Loucy (cell line): ENCODE data around the gene CALU.

Experiments used
- EZH2phosphoT487 ChIP-seq: fragments of 200-600 bp; IDR thresholded peaks from 2 replicates; pipeline ENCODE4 v1.6.1; 2018; ENCODE audit warnings: antibody characterized with exemption, mild to moderate bottlenecking, moderate library complexity, borderline replicate concordance
- TF ChIP-seq, protein P1 (sequence below): fragments of 200-600 bp; sonication (generic); conservative IDR thresholded peaks from 2 replicates; pipeline ENCODE4 v1.5.1; 2014; ENCODE audit warnings: mild to moderate bottlenecking, antibody characterized with exemption, low read length

DNA sequence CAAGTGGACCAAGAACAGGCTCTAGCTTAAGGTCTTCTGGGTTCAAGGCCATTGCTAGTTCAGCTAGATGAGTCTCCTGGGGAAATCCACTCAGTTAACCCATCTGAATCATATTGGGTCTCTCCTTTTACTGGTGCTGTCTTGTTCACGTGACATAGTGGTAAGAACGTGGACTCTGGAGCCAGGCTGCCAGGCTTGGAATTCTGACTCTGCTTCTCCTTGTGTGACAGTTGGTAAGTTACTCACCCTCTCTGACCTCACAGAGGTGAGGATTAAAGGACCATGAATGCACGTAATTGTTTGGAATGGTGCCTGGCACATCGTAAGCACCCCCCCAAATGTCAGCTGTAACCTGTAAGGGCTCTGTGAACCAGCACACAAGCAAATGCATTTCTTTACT is 9.7 kb upstream of the CALU start:
- TF ChIP-seq, protein P1, sequence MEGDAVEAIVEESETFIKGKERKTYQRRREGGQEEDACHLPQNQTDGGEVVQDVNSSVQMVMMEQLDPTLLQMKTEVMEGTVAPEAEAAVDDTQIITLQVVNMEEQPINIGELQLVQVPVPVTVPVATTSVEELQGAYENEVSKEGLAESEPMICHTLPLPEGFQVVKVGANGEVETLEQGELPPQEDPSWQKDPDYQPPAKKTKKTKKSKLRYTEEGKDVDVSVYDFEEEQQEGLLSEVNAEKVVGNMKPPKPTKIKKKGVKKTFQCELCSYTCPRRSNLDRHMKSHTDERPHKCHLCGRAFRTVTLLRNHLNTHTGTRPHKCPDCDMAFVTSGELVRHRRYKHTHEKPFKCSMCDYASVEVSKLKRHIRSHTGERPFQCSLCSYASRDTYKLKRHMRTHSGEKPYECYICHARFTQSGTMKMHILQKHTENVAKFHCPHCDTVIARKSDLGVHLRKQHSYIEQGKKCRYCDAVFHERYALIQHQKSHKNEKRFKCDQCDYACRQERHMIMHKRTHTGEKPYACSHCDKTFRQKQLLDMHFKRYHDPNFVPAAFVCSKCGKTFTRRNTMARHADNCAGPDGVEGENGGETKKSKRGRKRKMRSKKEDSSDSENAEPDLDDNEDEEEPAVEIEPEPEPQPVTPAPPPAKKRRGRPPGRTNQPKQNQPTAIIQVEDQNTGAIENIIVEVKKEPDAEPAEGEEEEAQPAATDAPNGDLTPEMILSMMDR = no peak
- TF ChIP-seq EZH2phosphoT487 = no peak
